HG02571 (cell line): ENCODE measurements around the gene BFSP2.
"Not testable (repeated sequence)": the region's sequence is repeated elsewhere in the genome, so short reads cannot be mapped to it uniquely, and the experiment has no call there.

ENCODE experiments used
- ATAC-seq: cut with Tn5 transposase; IDR thresholded peaks from one replicate; pipeline ENCODE4 v1.9.1; 2021; ENCODE audit warnings: mild to moderate bottlenecking, moderate library complexity; ENCODE audit not compliant: unreplicated experiment

Gene BFSP2

DNA sequence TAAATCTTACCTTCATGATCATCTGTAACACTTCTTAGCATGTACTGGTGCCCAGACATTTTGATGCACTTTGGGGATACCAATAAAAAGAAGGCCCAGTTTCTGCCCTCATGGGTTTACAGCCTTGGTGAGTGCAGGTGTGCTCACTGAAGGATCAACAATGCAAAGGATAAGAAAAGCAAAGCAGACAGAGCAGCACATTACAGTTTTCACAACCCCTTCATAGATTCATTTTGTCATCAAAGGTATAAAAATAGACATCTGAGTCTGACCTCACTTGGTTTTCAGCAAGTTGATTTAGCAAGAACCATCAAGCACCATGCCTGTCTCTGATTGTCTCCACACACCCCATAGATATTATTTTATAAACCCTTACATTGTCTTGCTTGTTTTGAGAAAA, 77.6 kb downstream of the BFSP2 start:
- ATAC-seq: peak; percentile 42

DNA sequence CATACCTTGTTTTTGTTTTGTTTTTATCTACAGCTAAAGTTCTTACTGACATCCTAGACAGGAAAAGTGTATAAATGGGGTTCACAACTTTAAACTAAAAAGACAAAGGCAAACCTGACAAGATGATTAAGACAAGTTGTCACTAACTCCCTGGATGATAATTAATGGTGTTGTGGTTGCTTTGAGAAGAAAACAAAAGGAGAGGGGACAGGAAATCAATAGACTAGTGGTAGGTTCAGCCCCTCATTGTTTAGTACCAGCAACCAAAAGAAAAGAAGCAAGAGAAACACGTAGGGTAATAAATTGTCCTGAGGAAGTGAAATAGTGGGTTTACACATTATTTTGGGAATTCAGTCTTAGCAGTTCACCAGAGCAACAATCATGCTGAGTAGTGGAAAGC, 78.8 kb downstream of the BFSP2 start:
- ATAC-seq: no peak

GRCh38 chr3:133479401-133479800, 79.5 kb downstream of the BFSP2 start:
- no peak for ATAC-seq

GRCh38 chr3:133479895-133480669, 80.2 kb downstream of the BFSP2 start:
- peak; percentile 47 for ATAC-seq

GRCh38 chr3:133482474-133482873, 82.6 kb downstream of the BFSP2 start:
- ATAC-seq: not testable (repeated sequence)

DNA sequence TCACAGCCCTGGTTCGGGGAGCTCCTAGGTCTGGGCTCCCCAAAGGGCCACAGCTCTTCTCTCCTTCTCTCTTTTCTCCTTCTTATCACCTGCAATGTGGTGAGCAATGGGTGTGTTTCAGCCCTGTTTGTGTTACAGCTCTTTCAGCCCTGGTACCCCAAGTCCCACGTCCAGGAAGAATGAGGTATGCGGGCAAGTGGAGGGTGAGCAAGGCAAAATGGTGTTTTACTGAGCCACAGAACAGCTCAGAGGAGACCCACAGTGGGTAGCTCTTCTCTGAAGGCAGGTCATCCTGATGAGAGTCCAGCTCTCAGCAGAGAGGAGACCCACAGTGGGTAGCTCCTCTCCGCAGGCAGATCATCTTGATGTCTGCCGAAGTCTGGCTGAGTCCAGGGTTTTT, 86.8 kb downstream of the BFSP2 start:
- ATAC-seq: no peak

- ATAC-seq: no peak
Measured at GRCh38 chr3:133487204-133487603, 87.3 kb downstream of the BFSP2 start.

DNA sequence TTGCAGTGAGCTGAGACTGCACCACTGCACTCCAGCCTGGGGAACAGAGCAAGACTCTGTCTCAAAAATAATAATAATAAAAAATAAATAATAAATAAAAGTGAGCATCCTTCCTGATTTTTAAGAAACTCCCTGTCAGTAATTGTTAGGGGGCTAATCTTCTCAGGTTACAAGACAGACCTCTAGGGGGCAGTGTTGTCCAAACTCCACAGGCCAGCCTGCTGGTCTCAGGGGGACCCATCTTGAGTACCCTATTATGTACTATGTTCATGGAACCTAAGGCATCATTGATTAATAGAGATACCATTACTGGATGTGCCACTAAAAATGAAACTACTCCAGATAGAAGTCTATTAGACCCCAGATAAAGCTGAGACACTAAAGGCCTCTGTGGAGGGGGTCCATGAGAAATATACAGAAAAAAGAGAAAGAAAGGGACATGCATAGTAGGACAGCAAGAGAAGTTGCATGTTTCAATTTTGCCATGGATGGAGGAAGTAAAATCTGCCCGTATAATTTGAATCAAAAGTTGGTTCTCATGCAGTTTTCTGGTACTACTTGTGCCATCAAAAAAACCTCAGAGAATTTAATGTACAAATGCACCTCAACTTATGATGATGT, 88.2 kb downstream of the BFSP2 start:
- ATAC-seq: no peak

GRCh38 chr3:133488785-133489367, 89.0 kb downstream of the BFSP2 start:
- ATAC-seq: no peak

DNA sequence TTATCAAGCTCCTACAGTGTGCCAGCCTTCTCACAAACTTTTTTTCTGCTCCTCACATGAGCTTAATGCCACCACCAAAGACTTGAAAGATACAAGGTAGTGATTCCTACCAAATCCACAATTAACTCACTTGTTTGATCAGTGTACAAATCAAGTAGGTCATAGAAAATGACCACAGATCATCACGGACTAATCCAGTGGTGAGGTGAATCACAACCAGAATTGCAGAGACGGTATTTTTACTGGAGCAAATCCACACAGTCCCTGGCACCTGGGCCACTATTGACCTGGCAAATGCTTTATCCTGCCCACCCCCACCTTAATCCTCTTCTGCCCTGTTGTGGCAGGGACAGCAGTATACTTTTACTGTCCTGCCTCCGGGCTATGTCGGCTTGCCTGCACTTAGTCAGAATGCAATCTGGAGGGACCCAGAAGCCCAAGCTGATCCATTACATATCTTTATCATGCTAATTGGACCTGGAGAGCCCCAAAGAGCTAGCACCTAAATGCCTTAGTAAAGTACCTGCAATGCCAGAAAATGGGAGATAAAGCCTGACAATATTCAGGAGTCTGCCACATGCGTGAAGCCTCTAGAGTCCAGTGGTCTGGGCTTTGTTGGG, 89.7 kb downstream of the BFSP2 start:
- ATAC-seq: no peak

GRCh38 chr3:133490468-133491351, 90.9 kb downstream of the BFSP2 start:
- ATAC-seq: peak; percentile 88

DNA sequence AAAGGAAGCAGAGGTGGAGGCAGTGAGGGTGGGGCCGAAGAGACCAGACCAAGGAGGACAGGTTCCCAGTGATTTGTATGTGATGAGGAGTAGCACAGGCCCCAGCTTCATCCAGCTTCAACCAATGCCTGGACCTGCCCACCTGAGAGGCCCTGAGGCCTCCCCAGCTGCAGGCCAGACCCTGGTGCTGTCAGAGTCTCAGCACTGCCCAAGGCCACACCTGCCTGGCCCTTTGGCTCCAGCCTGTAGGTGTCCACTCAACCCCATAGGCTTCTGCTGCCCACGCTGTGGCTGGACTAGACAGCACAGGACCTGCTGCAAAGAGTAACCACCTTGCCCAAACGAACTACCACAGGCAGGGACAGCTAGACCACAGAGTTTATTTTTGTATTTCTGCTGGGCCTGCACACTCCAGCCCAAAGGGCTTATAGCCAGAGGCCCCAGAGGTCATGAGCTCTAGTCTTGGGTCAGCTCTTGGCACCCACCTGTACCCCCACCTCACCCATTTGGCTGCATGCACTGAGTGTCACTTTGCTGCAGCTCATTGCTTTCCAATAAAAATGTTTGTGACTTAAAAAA, 91.7 kb downstream of the BFSP2 start:
- ATAC-seq: peak; percentile 21

GRCh38 chr3:133492159-133492741, 92.4 kb downstream of the BFSP2 start:
- no peak for ATAC-seq

- ATAC-seq: no peak
Measured at GRCh38 chr3:133494469-133494868, 94.6 kb downstream of the BFSP2 start.

DNA sequence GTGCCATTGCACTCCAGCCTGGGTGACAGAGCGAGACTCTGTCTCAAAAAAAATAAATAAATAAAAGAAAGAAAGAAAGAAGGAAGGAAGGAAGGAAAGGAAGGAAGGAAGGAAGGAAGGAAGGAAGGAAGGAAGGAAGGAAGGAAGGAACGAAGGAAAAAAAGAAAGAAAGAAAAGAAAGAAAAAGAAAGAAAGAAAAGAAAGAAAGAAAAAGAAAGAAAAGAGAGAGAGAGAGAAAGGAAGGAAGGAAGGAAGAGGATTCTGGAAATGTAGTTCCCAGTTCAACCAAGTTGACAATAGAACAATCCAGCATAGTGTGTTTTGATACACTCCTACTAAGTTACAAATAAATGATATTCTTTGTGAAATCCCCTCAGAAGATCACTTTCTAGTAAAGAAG, 102.7 kb downstream of the BFSP2 start:
- ATAC-seq: not testable (repeated sequence)

DNA sequence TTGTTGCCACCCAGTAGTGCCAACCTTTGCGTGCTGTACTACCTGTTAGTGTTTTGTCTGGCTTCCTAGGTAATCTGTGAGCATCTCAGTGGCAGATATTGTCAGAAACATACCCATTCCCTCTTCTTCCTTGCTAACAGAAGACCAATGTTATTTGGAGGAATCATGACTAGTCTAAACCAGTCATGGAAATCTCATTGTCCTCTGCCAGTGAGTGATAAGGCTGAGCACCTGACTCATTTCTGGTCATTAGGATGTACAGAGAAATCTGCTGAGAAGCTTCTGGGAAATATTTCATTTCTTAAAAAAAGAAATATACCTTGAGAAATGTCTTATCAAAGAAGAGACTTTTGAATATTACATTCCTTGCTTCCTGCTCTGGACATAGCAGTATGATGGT, 103.6 kb downstream of the BFSP2 start:
- no peak for ATAC-seq

GRCh38 chr3:133504736-133505135, 104.9 kb downstream of the BFSP2 start:
- ATAC-seq: no peak

- ATAC-seq: peak; percentile 33
Measured at GRCh38 chr3:133505813-133506212, 106.0 kb downstream of the BFSP2 start.

DNA sequence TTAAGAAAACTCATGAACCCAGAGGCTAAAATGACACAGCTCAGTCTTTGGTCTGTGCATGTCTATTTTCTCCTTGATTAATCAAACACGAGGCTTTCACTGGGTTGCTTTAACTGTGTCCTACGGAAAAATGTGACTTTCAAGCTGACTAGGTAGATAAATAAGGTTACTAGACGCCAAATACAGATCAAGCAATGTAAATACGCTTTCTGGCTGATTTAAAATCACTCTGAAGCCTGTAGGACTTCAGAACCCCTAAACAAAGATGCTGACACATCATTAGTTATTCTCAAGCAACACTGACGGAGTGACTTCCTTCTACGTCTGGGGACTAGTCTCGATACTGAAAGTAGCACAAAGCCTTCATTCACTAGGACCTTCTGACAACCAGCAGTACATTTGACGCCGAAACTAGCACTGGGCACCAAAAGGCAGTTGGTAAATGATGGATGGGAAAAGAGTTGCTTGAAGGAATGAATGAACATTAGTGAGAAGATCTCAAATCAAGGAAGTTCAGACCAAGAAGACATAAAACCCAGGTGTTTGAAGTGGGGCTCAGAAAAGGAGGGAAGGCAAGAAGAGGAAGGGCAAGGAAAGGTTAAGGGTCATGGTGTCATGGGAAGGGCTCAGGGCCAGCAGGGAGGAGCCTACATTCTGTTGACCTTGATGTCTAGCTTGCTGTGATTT, 106.5 kb downstream of the BFSP2 start:
- peak; percentile 94 for ATAC-seq
